OCI-LY3 (cell line): ENCODE results near the gene AP2M1.

ENCODE experiments used
- H2AFZ ChIP-seq: fragments of 200-600, 300-600 bp; shearing (Covaris generic); 2 replicates; pipeline ENCODE4 v1.6.0; 2014; ENCODE audit warnings: antibody characterized with exemption, low read depth, low read length
- H3K27ac ChIP-seq: fragments of 200-600, 300-600 bp; sonication (generic); 2 replicates; pipeline ENCODE4 v1.5.1; 2014; ENCODE audit warnings: mild to moderate bottlenecking, low read length, moderate library complexity, mixed read lengths
- H3K27me3 ChIP-seq: fragments of 200-600, 300-600 bp; sonication (generic); 2 replicates; pipeline ENCODE4 v1.6.1; 2014; ENCODE audit warnings: low read depth, low read length, mixed read lengths
- H3K36me3 ChIP-seq: fragments of 200-600, 300-600 bp; sonication (generic); replicated peaks from 2 replicates; pipeline ENCODE3; 2014; ENCODE audit warnings: low read depth, low read length, mixed read lengths
- H3K4me1 ChIP-seq: fragments of 300-600, 200-600 bp; sonication (generic); 2 replicates; pipeline ENCODE4 v1.6.1; 2014; ENCODE audit warnings: low read length, mixed read lengths
- H3K4me2 ChIP-seq: fragments of 200-600, 300-600 bp; sonication (generic); 2 replicates; pipeline ENCODE4 v1.6.1; 2014; ENCODE audit warnings: low read length, mixed read lengths
- H3K4me3 ChIP-seq: fragments of 300-600, 200-600 bp; sonication (generic); 2 replicates; pipeline ENCODE4 v1.5.1; 2014; ENCODE audit warnings: antibody characterized with exemption, mild to moderate bottlenecking, low read length, moderate library complexity
- H3K79me2 ChIP-seq: fragments of 300-600, 200-600 bp; shearing (Covaris generic); 2 replicates; pipeline ENCODE4 v1.6.1; 2014; ENCODE audit warnings: mild to moderate bottlenecking, low read length, mixed read lengths
- H3K9ac ChIP-seq: fragments of 300-600, 200-600 bp; shearing (Covaris generic); 2 replicates; pipeline ENCODE4 v1.6.0; 2014; ENCODE audit warnings: mild to moderate bottlenecking, low read length, moderate library complexity
- H3K9me3 ChIP-seq: fragments of 200-600, 300-600 bp; shearing (Covaris generic); 2 replicates; pipeline ENCODE4 v1.6.1; 2014; ENCODE audit warnings: low read length, mixed read lengths; ENCODE audit not compliant: insufficient read depth
- H4K20me1 ChIP-seq: fragments of 200-600, 300-600 bp; sonication (generic); 2 replicates; pipeline ENCODE4 v1.6.1; 2016; ENCODE audit warnings: low read length, mixed read lengths; ENCODE audit not compliant: insufficient read depth
- CTCF ChIP-seq: fragments of 200-600, 300-600 bp; sonication (generic); IDR thresholded peaks from 2 replicates; pipeline ENCODE4 v1.5.1; 2014; ENCODE audit warnings: antibody characterized with exemption, low read length, low read depth
- EZH2phosphoT487 ChIP-seq: fragments of 200-600 bp; shearing (Covaris generic); IDR thresholded peaks from 2 replicates; pipeline ENCODE4 v1.6.1; 2018; ENCODE audit warnings: antibody characterized with exemption, mixed run types, low read depth

The AP2M1 gene

GRCh38 chr3:184140436-184140835 is 34.2 kb upstream of the AP2M1 start:
- no peak overlapping the region for H3K4me2 ChIP-seq
- no peak overlapping the region for H3K4me3 ChIP-seq
- no peak for TF ChIP-seq CTCF
- TF ChIP-seq EZH2phosphoT487: no peak
- no peak overlapping the region for H3K27ac ChIP-seq
- H3K4me1 ChIP-seq: peaks cover 20% of the 10 kb centered on the region
- H3K79me2 ChIP-seq: peaks cover 42% of the 10 kb centered on the region
- H3K36me3 ChIP-seq: peaks cover 58% of the 10 kb centered on the region
- H3K9me3 ChIP-seq: no peaks in the 10 kb centered on the region
- H3K27me3 ChIP-seq: no peaks in the 10 kb centered on the region
- no peak overlapping the region for H3K9ac ChIP-seq
- no peak overlapping the region for H2AFZ ChIP-seq
- H4K20me1 ChIP-seq: no peaks in the 10 kb centered on the region

- no peak overlapping the region for H3K4me2 ChIP-seq
- peaks cover 25% of the 10 kb centered on the region for H3K79me2 ChIP-seq
- no peaks in the 10 kb centered on the region for H3K27me3 ChIP-seq
- peaks cover 10% of the 10 kb centered on the region for H3K4me1 ChIP-seq
- no peak overlapping the region for H3K4me3 ChIP-seq
- no peaks in the 10 kb centered on the region for H3K9me3 ChIP-seq
- H2AFZ ChIP-seq: no peak overlapping the region
- H3K36me3 ChIP-seq: peaks cover 66% of the 10 kb centered on the region
- H3K27ac ChIP-seq: no peak overlapping the region
- no peak overlapping the region for H3K9ac ChIP-seq
- TF ChIP-seq EZH2phosphoT487: no peak
- TF ChIP-seq CTCF: no peak
- H4K20me1 ChIP-seq: no peaks in the 10 kb centered on the region
These were observed 32.5 kb upstream of the AP2M1 start for GRCh38 chr3:184142199-184142598.

- Histone ChIP-seq H3K4me2 (no peak overlapping the region), H3K4me1 (peaks cover 10% of the 10 kb centered on the region), H3K36me3 (peaks cover 58% of the 10 kb centered on the region), H2AFZ (no peak overlapping the region), H3K79me2 (peaks cover 14% of the 10 kb centered on the region; the same call in 1 of the 2 replicates), H3K27me3 (no peaks in the 10 kb centered on the region), H4K20me1 (no peaks in the 10 kb centered on the region), H3K9me3 (no peaks in the 10 kb centered on the region), H3K27ac (no peak overlapping the region), H3K4me3 (no peak overlapping the region), H3K9ac (no peak overlapping the region)
- TF ChIP-seq CTCF: no peak
- no peak for TF ChIP-seq EZH2phosphoT487
These were observed 31.3 kb upstream of the AP2M1 start for GRCh38 chr3:184143327-184143726.

- Histone ChIP-seq H3K4me1 (peaks cover 10% of the 10 kb centered on the region), H3K79me2 (peaks cover 8% of the 10 kb centered on the region; the same call in 1 of the 2 replicates), H3K27ac (no peak overlapping the region), H2AFZ (no peak overlapping the region), H3K9ac (no peak overlapping the region), H3K27me3 (no peaks in the 10 kb centered on the region), H3K4me2 (no peak overlapping the region), H3K36me3 (peaks cover 58% of the 10 kb centered on the region), H3K4me3 (no peak overlapping the region), H4K20me1 (no peaks in the 10 kb centered on the region), H3K9me3 (no peaks in the 10 kb centered on the region)
- TF ChIP-seq CTCF: no peak
- TF ChIP-seq EZH2phosphoT487: no peak
These were observed 30.1 kb upstream of the AP2M1 start for GRCh38 chr3:184144505-184144904.
